Dedifferentiated amniotic fluid mesenchymal stem cell (primary cell): ENCODE results near the gene C7.

ENCODE experiments used
- DNase-seq: peaks from one replicate; pipeline ENCODE4 v3.0.0-alpha.2; 2016; ENCODE audit errors: extremely low spot score

C7 gene

DNA sequence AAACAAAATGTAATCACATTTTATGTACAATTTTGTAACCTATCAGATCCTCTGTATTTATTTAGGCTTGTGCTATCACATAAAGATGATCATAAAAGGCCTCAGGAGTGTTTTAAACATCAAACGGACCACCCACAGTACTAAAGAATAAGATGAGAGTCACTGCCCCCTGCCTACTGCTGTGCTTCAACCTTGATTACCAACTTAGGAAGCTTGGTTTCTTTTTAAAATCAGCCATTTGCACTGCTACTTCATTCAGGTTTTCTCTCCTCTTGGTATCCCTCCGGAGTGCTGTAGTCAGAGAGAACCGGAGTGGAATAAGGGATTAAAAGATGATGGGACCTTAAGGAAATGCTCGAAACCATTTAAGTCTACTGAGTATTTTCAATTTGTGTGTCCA, 6.9 kb downstream of the C7 start:
- DNase-seq: no peak

- no peak for DNase-seq
These were observed 19.7 kb downstream of the C7 start for GRCh38 chr5:40928886-40929448.

GRCh38 chr5:40932766-40933165, 23.5 kb downstream of the C7 start:
- no peak for DNase-seq

GRCh38 chr5:40937075-40937474, 27.8 kb downstream of the C7 start:
- DNase-seq: no peak

DNA sequence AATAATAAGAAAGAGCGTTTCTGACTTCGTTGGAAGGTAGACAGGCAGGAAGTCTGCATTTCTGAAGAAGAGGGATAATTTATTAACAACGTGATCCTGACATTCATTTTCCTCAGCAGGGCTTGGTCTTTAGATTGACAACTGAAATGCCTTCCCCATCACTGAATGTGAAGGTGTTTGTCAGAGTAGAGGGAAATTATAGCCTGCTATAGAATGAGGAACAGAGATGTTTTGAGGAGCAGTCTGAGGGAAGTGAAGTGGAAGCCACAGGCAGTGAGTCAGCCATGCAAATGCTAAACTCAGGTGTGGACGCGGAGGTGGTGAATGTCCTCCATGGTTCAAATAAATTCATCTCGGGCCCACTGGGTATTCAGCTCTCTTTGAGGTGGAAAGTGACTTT, 30.5 kb downstream of the C7 start:
- no peak for DNase-seq

DNA sequence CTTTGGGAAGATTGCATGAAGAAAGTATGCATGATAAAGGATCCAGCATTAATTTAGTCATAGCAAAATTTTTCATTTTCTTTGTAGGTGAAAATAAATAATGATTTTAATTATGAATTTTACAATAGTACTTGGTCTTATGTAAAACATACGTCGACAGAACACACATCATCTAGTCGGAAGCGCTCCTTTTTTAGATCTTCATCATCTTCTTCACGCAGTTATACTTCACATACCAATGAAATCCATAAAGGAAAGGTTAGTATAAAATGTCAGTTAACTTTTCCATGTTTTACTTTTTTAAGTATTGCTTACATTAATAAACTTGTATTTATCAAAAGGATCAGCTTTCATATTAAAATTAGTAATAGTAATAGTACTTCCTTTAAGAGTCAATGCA, 35.8 kb downstream of the C7 start:
- DNase-seq: no peak

DNA sequence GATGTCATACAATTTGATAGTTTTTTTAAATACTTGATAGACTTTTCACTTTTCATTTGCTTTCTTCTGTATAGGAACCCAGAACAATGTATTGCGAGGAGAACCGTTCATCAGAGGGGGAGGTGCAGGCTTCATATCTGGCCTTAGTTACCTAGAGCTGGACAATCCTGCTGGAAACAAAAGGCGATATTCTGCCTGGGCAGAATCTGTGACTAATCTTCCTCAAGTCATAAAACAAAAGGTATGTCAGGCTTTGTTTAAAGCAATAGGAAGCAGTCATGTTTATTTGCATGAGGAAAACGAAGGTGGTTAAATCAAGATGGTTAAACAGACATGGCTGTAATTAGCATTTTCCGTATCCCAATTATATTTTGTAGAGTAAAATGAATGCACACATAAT, 46.0 kb downstream of the C7 start:
- DNase-seq: no peak

- DNase-seq: no peak
These were observed 47.8 kb downstream of the C7 start for GRCh38 chr5:40957048-40957447.

DNA sequence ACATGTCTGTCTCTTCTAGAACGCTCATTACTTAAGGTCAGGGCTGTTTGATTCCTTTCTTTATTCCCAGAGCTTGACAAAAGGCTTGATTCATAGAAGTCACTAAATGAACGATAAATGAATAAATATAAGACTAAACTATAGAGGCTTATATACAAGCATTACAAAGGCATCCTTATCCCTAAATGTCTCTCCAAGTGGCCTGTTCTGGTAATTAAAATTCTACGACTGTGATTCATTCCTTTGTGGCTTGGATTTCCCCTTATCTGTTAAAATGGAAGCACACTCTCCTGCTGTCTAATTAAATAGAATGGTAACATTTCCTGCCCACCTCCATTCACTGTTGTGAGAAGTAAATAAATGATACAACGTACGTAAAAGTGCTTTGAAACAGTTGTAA, 49.5 kb downstream of the C7 start:
- no peak for DNase-seq

DNA sequence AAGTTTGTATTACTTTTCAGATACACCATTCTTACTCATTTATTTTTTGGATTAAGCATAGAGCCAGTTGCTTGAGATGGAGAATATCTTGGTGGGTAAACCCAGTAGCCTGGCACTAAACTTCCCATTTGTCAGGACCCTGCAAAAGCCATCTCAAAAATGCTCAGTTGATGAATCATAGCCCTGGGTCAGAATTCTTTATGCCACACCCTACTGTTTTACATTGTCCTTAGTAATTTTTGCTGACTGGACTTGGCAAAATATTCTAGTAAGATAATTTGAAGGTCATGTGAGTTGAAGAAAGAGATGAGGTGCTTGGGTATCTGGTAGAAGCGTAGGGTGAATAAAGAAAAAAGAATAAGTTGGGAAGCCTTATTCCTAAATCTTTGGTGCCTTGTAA, 50.7 kb downstream of the C7 start:
- DNase-seq: no peak

GRCh38 chr5:40962207-40962955, 53.1 kb downstream of the C7 start:
- DNase-seq: no peak

DNA sequence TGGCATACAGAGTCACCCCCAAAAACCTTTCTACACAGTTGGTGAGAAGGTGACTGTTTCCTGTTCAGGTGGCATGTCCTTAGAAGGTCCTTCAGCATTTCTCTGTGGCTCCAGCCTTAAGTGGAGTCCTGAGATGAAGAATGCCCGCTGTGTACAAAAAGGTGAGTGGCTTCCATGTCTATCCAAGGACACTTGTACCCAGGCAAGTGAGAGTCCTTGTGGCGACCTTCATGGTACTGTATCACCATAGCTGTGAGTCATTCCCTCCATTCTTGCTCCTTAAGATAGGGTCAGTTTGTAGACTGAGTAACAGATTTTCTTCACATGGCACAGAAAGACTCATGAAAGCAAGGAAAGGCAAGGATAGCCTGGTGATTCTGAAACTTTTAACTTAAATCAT, 63.1 kb downstream of the C7 start:
- DNase-seq: no peak

GRCh38 chr5:40973364-40974004, 64.2 kb downstream of the C7 start:
- no peak for DNase-seq

DNA sequence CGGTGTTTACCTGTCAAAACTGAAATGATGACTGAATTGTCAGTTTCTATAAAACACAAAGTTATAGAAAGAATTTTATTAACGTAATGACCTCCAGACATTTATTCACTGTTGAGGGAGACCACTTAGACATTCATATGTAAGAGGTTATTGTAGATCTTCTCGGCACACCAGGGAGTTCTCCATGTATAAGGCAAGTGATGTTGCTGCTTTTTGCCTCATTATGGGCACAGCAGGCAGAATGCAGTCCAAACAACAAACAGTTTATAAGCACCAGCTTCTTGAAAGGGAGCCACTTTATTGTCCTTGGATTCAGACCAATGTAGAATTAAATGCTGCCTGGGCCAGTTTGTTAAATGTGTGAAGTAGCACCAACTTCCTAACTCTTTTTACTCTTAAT, 66.7 kb downstream of the C7 start:
- no peak for DNase-seq

DNA sequence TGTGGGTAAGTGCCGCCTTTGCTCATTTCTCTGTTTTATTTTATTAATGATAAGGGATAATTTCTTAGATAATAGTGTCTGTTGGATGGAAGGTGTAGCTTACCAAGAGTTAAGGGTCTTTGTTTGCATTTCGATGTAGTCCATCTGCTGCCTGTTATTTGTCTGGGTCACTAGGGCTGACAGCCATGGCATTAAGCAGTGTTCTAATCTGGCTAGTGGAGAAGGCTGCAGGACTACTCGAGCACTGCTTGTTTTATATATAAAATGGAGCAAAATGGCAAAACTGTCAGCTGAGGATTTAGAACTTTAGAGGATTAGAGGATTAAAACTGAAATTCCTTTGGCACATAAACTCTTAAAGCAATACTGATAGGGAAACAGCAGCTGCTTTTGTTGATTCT, 67.5 kb downstream of the C7 start:
- no peak for DNase-seq

GRCh38 chr5:40981420-40981819, 72.1 kb downstream of the C7 start:
- no peak for DNase-seq

DNA sequence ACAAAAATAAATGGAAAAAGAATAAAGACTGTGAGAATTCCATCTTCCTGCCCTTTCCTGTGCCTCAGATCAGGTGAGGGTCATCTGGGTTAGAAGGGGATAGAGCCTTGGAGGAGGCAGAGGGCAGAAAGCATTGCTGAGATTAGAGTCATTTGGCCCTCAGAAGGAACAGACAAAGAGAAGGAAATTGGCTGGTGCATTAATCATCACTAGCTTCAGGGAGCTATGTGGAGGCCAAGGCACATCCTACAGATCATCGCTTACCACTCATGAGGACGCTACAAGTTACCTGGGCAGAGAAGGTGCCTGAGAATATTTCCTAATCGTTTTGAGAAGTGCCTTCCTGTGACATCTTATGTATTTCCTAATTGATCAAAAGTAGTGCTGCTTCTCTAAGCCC, 74.5 kb downstream of the C7 start:
- no peak for DNase-seq

GRCh38 chr5:40984884-40985283, 75.6 kb downstream of the C7 start:
- no peak for DNase-seq

DNA sequence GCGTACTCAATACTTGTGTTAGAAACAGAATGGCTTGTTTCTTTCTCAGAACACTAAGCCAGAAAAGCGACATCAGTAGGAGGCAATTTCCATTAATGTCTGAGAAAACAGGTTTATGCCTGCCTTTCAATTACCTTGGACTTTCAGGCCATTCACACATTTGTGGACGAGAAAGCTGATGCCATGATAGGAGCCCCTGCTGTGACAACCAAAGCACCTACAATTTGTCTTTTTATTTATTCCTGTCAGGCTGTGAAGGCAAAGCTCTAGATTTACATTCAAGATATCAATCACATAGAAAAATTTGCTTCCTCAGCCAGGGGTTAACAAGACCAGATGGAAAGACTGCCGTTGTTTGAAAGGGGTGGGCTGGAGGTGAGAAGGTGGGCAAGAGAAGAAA, 76.2 kb downstream of the C7 start:
- no peak for DNase-seq

DNA sequence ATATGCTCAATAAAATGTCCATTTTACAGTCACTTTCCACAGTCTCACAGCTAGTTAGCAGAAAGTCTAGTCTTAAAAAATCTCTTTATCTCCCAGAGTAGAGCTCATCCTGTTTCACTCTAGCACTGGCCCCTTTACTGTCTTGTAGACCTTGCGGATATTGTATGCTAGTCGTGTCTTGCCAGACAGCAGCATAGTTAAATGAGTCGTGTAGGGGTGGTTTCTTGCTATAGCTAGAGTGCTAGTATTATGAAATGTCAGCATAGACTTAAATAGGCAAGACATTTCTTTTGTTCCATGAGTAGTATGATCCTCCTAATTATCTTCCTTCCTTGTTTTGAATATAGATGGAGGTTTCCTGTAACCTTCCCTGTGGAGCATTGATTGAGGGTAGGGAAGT, 77.4 kb downstream of the C7 start:
- no peak for DNase-seq

DNA sequence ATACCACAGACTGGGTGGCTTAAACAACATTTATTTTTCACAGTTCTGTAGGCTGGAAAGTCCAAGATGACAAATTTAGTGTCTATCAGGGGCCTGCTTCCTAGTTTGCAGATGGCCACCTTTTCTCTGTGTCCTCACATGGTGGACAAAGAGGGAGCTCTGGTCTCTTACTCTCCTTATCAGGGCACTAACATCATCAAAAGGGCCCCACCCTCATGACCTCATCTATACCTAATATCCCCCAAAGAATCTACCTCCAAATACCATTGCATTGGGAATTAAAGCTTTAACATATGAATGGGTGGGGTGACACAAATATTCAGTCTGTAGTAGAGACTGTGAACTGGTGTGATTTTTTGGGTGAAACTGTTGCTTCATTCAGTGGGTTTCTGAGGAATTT, 78.1 kb downstream of the C7 start:
- DNase-seq: no peak

GRCh38 chr5:40988746-40989510, 79.6 kb downstream of the C7 start:
- DNase-seq: no peak
